ENCODE data around the gene SNAP23. TPM values are rescaled to one million over a fixed set of nuclear protein-coding genes. Genes with fewer than 3 reads are reported as not detected.
A peak's percentile ranks its signal among the peaks of the same experiment; 100 is the strongest.

The SNAP23 gene
- total and polyA plus RNA-seq, 2 donors (not counting 1 experiment from before 2014, with no cell fraction given): 52.7 to 133 TPM

DNA sequence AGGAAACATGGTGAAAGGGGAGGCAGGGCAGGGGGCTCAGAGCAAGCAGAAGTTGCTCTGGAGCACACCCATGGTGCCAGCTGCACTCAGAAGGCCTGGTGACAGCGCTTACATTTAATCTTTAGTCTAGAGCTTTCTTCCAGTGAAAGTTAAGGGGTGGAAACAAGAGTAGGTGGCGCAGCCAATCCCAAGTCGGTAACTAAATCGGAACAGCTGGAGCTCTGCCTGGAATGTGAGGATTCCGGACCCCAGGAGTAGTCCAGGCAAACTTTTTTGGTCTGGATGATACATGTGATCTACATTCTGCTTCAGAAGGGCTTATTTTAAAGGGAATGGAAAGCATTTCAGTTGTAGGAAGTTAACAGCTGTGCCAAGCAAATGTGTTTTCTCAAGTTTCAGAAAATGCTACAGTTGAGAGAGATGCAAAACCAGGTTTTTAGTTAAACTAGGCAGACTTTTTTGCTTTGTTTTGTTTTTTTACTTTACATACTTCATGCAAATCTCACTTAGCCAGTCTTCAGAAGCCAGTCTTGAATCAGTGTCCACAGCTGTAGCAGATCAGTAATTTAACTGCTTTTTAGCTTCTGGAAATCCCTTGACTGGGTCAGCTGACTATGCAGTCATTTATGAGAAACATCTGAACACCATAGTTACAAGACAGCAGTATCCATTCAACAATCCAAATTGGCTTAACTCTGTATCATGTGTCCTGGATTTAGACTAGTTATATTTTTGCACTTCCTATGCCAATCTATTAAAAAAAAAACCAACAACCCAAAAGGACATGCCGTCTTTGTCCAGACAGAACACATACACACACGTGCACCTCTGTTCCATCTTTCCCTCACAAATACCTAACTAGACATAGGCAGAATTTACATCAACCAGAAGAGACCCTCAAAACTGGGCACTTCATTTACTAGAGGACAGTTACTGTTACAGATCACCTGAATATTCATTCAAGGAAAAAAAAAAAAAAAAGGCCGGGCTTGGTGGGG, 37.7 kb upstream of the SNAP23 start:
- H4K20me1 ChIP-seq (ENCODE audit: control insufficient read depth, insufficient read depth, low read length, poor library complexity, severe bottlenecking): no peaks in the 10 kb centered on the region
- 69% methylated on average over 7 of the region's 8 CpGs for WGBS (ENCODE audit: insufficient coverage)
- H3K36me3 ChIP-seq (replicated peaks in 1 of 2; ENCODE audit: control extremely low read depth in 1 of 2, control insufficient read depth in 1 of 2, extremely low read depth in 1 of 2, insufficient read depth in 2 of 2, low read length in 1 of 2): peaks cover 7 to 15% of the 10 kb centered on the region in 2 experiments
- H3K9me3 ChIP-seq (ENCODE audit: control extremely low read depth in 1 of 3, control insufficient read depth in 2 of 3, insufficient read depth in 1 of 3, low read length in 2 of 3): no peaks in the 10 kb centered on the region
- peaks cover 27% of the 10 kb centered on the region for H3K79me2 ChIP-seq (ENCODE audit: control insufficient read depth, insufficient read depth, low read length)
- CTCF ChIA-PET: interaction anchor here (0.6 kb wide), 1 partner anchor 83 kb away, joined by 3 read pairs; no protein-coding TSS in a partner anchor
- TF ChIP-seq, protein P1, sequence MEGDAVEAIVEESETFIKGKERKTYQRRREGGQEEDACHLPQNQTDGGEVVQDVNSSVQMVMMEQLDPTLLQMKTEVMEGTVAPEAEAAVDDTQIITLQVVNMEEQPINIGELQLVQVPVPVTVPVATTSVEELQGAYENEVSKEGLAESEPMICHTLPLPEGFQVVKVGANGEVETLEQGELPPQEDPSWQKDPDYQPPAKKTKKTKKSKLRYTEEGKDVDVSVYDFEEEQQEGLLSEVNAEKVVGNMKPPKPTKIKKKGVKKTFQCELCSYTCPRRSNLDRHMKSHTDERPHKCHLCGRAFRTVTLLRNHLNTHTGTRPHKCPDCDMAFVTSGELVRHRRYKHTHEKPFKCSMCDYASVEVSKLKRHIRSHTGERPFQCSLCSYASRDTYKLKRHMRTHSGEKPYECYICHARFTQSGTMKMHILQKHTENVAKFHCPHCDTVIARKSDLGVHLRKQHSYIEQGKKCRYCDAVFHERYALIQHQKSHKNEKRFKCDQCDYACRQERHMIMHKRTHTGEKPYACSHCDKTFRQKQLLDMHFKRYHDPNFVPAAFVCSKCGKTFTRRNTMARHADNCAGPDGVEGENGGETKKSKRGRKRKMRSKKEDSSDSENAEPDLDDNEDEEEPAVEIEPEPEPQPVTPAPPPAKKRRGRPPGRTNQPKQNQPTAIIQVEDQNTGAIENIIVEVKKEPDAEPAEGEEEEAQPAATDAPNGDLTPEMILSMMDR (IDR thresholded peaks at IDR 0.05): no peak
- Mint-ChIP-seq H3K9me3 (ENCODE audit: insufficient read depth) (no peaks in the 10 kb centered on the region), H3K27ac (peak overlapping the region; percentile 77), H3K27me3 (no peaks in the 10 kb centered on the region), H3K4me3 (peak overlapping the region; percentile 11), H3K4me1 (peaks cover 24% of the 10 kb centered on the region)
- peaks cover 6 to 20% of the 10 kb centered on the region in 2 donors for H3K4me1 ChIP-seq (ENCODE audit: control insufficient read depth in 2 of 2, insufficient read depth in 2 of 2, low read length in 2 of 2)
- peak overlapping the region; percentile 23 for H3K4me2 ChIP-seq (replicated peaks; ENCODE audit: low read depth, low read length, poor library complexity, severe bottlenecking)
- intact Hi-C loops (cut with micrococcal nuclease): no loop called here
- ATAC-seq (ENCODE audit: low read depth) (peak; percentile 43), DNase-seq (peak; percentile 68)
- no peaks in the 10 kb centered on the region for H3K27me3 ChIP-seq (replicated peaks in 1 of 4; ENCODE audit: control extremely low read depth in 1 of 4, control insufficient read depth in 3 of 4, insufficient read depth in 4 of 4, low read length in 3 of 4)
- H3K9ac ChIP-seq (ENCODE audit: low read length): no peak overlapping the region
- no peak overlapping the region for H2AFZ ChIP-seq (ENCODE audit: insufficient read depth, low read depth, low read length, poor library complexity, severe bottlenecking)
- peak overlapping the region; percentile 54 to 77 for H3K27ac ChIP-seq (ENCODE audit: low read length in 2 of 2)
- no peak overlapping the region for H3K4me3 ChIP-seq (ENCODE audit: control extremely low read depth in 1 of 5, extremely low read depth in 1 of 5, insufficient read depth in 1 of 5, low read depth in 2 of 5, low read length in 4 of 5)
- POLR2A ChIA-PET: no interaction called here

DNA sequence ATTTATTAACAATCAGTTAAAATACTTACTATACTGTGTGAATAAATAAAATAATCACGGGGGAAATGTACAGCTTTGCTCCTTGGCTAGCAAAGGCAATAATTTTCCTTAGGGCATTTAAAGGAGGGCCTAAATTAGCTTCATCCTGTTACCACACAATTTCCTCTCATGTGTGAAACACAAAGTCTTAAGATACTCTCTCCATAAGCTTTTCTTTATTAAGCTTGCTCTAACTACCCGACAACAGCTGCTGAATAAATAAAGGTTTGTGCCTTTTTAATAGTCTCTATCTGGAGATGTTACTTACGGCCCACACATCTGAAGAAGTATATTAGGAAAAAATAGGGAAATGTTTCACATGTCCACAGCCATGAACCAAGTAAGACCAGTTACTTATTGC, 34.2 kb upstream of the SNAP23 start:
- Mint-ChIP-seq H3K4me1 (peaks cover 29% of the 10 kb centered on the region), H3K27me3 (no peaks in the 10 kb centered on the region), H3K9me3 (ENCODE audit: insufficient read depth) (no peaks in the 10 kb centered on the region), H3K4me3 (no peak overlapping the region), H3K27ac (no peak overlapping the region)
- H3K4me2 ChIP-seq (replicated peaks; ENCODE audit: low read depth, low read length, poor library complexity, severe bottlenecking): no peak overlapping the region
- ChIA-PET POLR2A (no interaction called here), CTCF (interaction anchor here (1.0 to 1.4 kb wide), 3 partner anchors 9 to 10 kb away, joined by 3 read pairs; no protein-coding TSS in a partner anchor)
- no peaks in the 10 kb centered on the region for H3K9me3 ChIP-seq (ENCODE audit: control extremely low read depth in 1 of 3, control insufficient read depth in 2 of 3, insufficient read depth in 1 of 3, low read length in 2 of 3)
- H3K79me2 ChIP-seq (ENCODE audit: control insufficient read depth, insufficient read depth, low read length): peaks cover 50% of the 10 kb centered on the region
- H2AFZ ChIP-seq (ENCODE audit: insufficient read depth, low read depth, low read length, poor library complexity, severe bottlenecking): no peak overlapping the region
- no peak overlapping the region for H3K27ac ChIP-seq (ENCODE audit: low read length in 2 of 2)
- TF ChIP-seq EZH2 (IDR thresholded peaks at IDR 0.05; ENCODE audit: borderline replicate concordance, insufficient read depth, low read depth, low read length, poor library complexity, severe bottlenecking): no peak
- TF ChIP-seq, protein P1 (IDR thresholded peaks at IDR 0.05): no peak
- DNase-seq: no peak
- intact Hi-C loops (cut with micrococcal nuclease): no loop called here
- H3K27me3 ChIP-seq (replicated peaks in 1 of 4; ENCODE audit: control extremely low read depth in 1 of 4, control insufficient read depth in 3 of 4, insufficient read depth in 4 of 4, low read length in 3 of 4): no peaks in the 10 kb centered on the region
- peaks cover 6 to 18% of the 10 kb centered on the region in 2 donors for H3K4me1 ChIP-seq (ENCODE audit: control insufficient read depth in 2 of 2, insufficient read depth in 2 of 2, low read length in 2 of 2)
- no CpG with 5 or more reads among the region's 3 CpGs for WGBS (ENCODE audit: insufficient coverage)
- H3K4me3 ChIP-seq (ENCODE audit: control extremely low read depth in 1 of 5, extremely low read depth in 1 of 5, insufficient read depth in 1 of 5, low read depth in 2 of 5, low read length in 4 of 5): no peak overlapping the region
- no peak overlapping the region for H3K9ac ChIP-seq (ENCODE audit: low read length)
- no peaks in the 10 kb centered on the region for H4K20me1 ChIP-seq (ENCODE audit: control insufficient read depth, insufficient read depth, low read length, poor library complexity, severe bottlenecking)
- no peak for ATAC-seq (ENCODE audit: low read depth)
- peaks cover 2 to 29% of the 10 kb centered on the region in 2 experiments for H3K36me3 ChIP-seq (replicated peaks in 1 of 2; ENCODE audit: control extremely low read depth in 1 of 2, control insufficient read depth in 1 of 2, extremely low read depth in 1 of 2, insufficient read depth in 2 of 2, low read length in 1 of 2)

All from B cell (primary cell).